Transverse colon (tissue), 4 donors: Measurements from ENCODE around the gene ASCL5.

ENCODE experiments used
- CTCF ChIP-seq, 5 experiments: fragments of 200-600 bp in 3 of 5; fragments of 450-650 bp in 2 of 5; sonication (generic) in 3 of 5; IDR thresholded peaks; 1 replicate in 2 of 5; 2 replicates in 3 of 5; pipeline ENCODE4 v1.5.1; 2016 to 2017; ENCODE audit warnings: antibody characterized with exemption in 5 of 5, inconsistent platforms in 3 of 5, mild to moderate bottlenecking in 2 of 5, moderate library complexity in 1 of 5
- EP300 ChIP-seq: sonication (generic); formaldehyde crosslinking; IDR thresholded peaks from one replicate; pipeline ENCODE4 v1.6.1; 2017; ENCODE audit warnings: antibody characterized with exemption, low read depth
- POLR2A ChIP-seq: fragments of 450-650 bp; IDR thresholded peaks from one replicate; pipeline ENCODE4 v1.6.1; 2016; ENCODE audit warnings: antibody characterized with exemption, mild to moderate bottlenecking, moderate library complexity
- POLR2AphosphoS5 ChIP-seq, 3 donors: sonication (generic); formaldehyde crosslinking; IDR thresholded peaks; one replicate each; pipeline ENCODE4 v1.6.1; 2016; ENCODE audit warnings: antibody characterized with exemption in 3 of 3

DNA sequence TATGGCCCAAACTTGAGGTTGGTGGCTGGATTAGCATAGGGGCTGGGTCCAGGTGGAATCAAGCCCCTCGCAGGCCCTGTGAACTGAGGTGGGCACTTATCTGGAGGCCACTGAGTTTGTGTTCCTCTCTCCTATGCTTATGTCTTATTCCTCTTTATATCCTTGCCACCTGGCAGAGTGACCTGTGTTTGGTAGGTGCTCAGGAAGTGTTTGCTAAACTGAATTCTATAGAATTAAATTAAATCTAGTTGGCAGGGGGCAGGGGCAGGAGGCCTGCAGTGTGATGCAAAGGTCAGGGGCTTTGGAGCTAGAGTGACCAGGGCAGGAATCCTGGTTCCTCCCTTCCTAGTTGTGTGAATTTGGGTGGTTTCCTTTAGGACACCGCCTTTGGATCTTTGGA is 28.4 kb upstream of the ASCL5 start:
- no peak for TF ChIP-seq CTCF (IDR thresholded peaks at IDR 0.05)
- TF ChIP-seq POLR2A = no peak
- no peak for TF ChIP-seq POLR2AphosphoS5 (IDR thresholded peaks at IDR 0.05)
- no peak for TF ChIP-seq EP300
